ENCODE measurements around the gene TMCC3. TPM values are rescaled to one million over a fixed set of nuclear protein-coding genes. Genes with fewer than 3 reads are reported as not detected.

The TMCC3 gene
- total and polyA plus RNA-seq, 4 donors: 0.81 to 2.3 (median 1.5) TPM

GRCh38 chr12:94587266-94588241 is 62.8 kb downstream of the TMCC3 start:
- Histone ChIP-seq H3K27me3 (ENCODE audit: control insufficient read depth in 4 of 4, insufficient read depth in 4 of 4, low read length in 3 of 4) (no peaks in the 10 kb centered on the region), H3K27ac (ENCODE audit: low read depth in 1 of 2, low read length in 2 of 2) (no peak overlapping the region), H3K9me3 (ENCODE audit: control insufficient read depth in 4 of 4, low read length in 3 of 4) (no peaks in the 10 kb centered on the region), H3K36me3 (ENCODE audit: control insufficient read depth in 4 of 4, insufficient read depth in 3 of 4, low read depth in 1 of 4, low read length in 3 of 4) (no peaks in the 10 kb centered on the region), H3K4me3 (ENCODE audit: low read depth in 1 of 3, low read length in 3 of 3) (no peak overlapping the region), H3K4me1 (ENCODE audit: control insufficient read depth in 4 of 4, insufficient read depth in 4 of 4, low read length in 3 of 4) (peaks cover 0 to 13% (median 4%) of the 10 kb centered on the region in 4 donors), H3K9ac (ENCODE audit: low read depth in 1 of 2, low read length in 2 of 2) (no peak overlapping the region)
- 83% methylated on average over 14 of the region's 14 CpGs for WGBS
- TF ChIP-seq REST (IDR thresholded peaks at IDR 0.05): no peak
- no peak for TF ChIP-seq ZBTB33 (IDR thresholded peaks at IDR 0.05)
- no peak for TF ChIP-seq FOXA2 (IDR thresholded peaks at IDR 0.05)
- no peak for TF ChIP-seq CTCF (IDR thresholded peaks at IDR 0.05; ENCODE audit: low read depth, low read length, missing input control)
- peak; percentile 96 for TF ChIP-seq NR2F2 (IDR thresholded peaks at IDR 0.05)
- TF ChIP-seq RXRA (IDR thresholded peaks at IDR 0.05): peak; percentile 14 to 24
- TF ChIP-seq GABPA (IDR thresholded peaks at IDR 0.05 in 1 of 2, conservative IDR thresholded peaks at IDR 0.05 in 1 of 2): no peak
- no peak for TF ChIP-seq TAF1 (conservative IDR thresholded peaks at IDR 0.05)
- DNase-seq (ENCODE audit: low spot score): no peak

GRCh38 chr12:94586589-94587259 is 63.6 kb downstream of the TMCC3 start:
- H3K36me3 ChIP-seq (ENCODE audit: control insufficient read depth in 4 of 4, insufficient read depth in 3 of 4, low read depth in 1 of 4, low read length in 3 of 4): peaks cover 0 to 4% (median 0%) of the 10 kb centered on the region in 4 donors
- TF ChIP-seq REST (IDR thresholded peaks at IDR 0.05) (no peak), YY1 (IDR thresholded peaks at IDR 0.05) (no peak), ZBTB33 (IDR thresholded peaks at IDR 0.05) (no peak), SP1 (IDR thresholded peaks at IDR 0.05) (no peak), RAD21 (IDR thresholded peaks at IDR 0.05) (no peak), ATF3 (IDR thresholded peaks at IDR 0.05) (no peak), FOXA1 (IDR thresholded peaks at IDR 0.05) (no peak), HNF4A (conservative IDR thresholded peaks at IDR 0.05) (no peak), RXRA (IDR thresholded peaks at IDR 0.05) (no peak)
- no peak overlapping the region for H3K4me3 ChIP-seq (ENCODE audit: low read depth in 1 of 3, low read length in 3 of 3)
- no peak for DNase-seq (ENCODE audit: low spot score)
- H3K9ac ChIP-seq (ENCODE audit: low read depth in 1 of 2, low read length in 2 of 2): no peak overlapping the region
- H3K27me3 ChIP-seq (ENCODE audit: control insufficient read depth in 4 of 4, insufficient read depth in 4 of 4, low read length in 3 of 4): no peaks in the 10 kb centered on the region
- H3K4me1 ChIP-seq (ENCODE audit: control insufficient read depth in 4 of 4, insufficient read depth in 4 of 4, low read length in 3 of 4): peaks cover 0 to 13% (median 4%) of the 10 kb centered on the region in 4 donors
- WGBS: 71% methylated on average over 8 of the region's 8 CpGs
- no peak overlapping the region for H3K27ac ChIP-seq (ENCODE audit: low read depth in 1 of 2, low read length in 2 of 2)
- H3K9me3 ChIP-seq (ENCODE audit: control insufficient read depth in 4 of 4, low read length in 3 of 4): no peaks in the 10 kb centered on the region

Measured in liver (tissue), 9 donors.